WERI-Rb-1 (cell line): Measurements from ENCODE around the gene ANTKMT.
"Not testable (repeated sequence)": the region's sequence is repeated elsewhere in the genome, so short reads cannot be mapped to it uniquely, and the experiment has no call there.

Experiments used
- DNase-seq: peaks from one replicate; pipeline ENCODE4 v3.0.0-alpha.2; 2020
- H3K27ac ChIP-seq: fragments of 250-450 bp; sonication (Bioruptor Pico); 2 replicates; pipeline ENCODE4 v1.5.1; 2020; ENCODE audit warnings: mild to moderate bottlenecking, moderate library complexity
- H3K27me3 ChIP-seq: fragments of 250-450 bp; sonication (Bioruptor Pico); 2 replicates; pipeline ENCODE4 v1.5.1; 2021; ENCODE audit warnings: mild to moderate bottlenecking, low read depth, moderate library complexity; ENCODE audit not compliant: insufficient read depth, severe bottlenecking
- H3K36me3 ChIP-seq: fragments of 250-450 bp; sonication (Bioruptor Pico); 2 replicates; pipeline ENCODE4 v1.5.1; 2020; ENCODE audit warnings: mild to moderate bottlenecking, moderate library complexity
- H3K4me3 ChIP-seq: 2 replicates; pipeline ENCODE4 v1.5.1; 2011; ENCODE audit warnings: low read depth, mild to moderate bottlenecking, control low read depth, low read length
- H3K9me3 ChIP-seq: fragments of 250-450 bp; sonication (Bioruptor Pico); 2 replicates; pipeline ENCODE4 v1.5.1; 2021; ENCODE audit warnings: mild to moderate bottlenecking, moderate library complexity; ENCODE audit not compliant: severe bottlenecking
- CTCF ChIP-seq: IDR thresholded peaks from 2 replicates; pipeline ENCODE4 v1.5.1; 2011; ENCODE audit warnings: low read depth, mild to moderate bottlenecking, control low read depth, inconsistent platforms, low read length

The ANTKMT gene

GRCh38 chr16:752007-752312 lies 31.0 kb downstream of the ANTKMT start:
- Histone ChIP-seq H3K4me3 (peak overlapping the region; percentile 50), H3K36me3 (no peaks in the 10 kb centered on the region), H3K27ac (peak overlapping the region; percentile 83), H3K9me3 (no peaks in the 10 kb centered on the region), H3K27me3 (no peaks in the 10 kb centered on the region)
- TF ChIP-seq CTCF = no peak
- no peak for DNase-seq

GRCh38 chr16:754121-754607 lies 33.2 kb downstream of the ANTKMT start:
- not testable (repeated sequence) for H3K36me3 ChIP-seq, H3K4me3 ChIP-seq, H3K27me3 ChIP-seq, H3K27ac ChIP-seq, H3K9me3 ChIP-seq, DNase-seq

- Histone ChIP-seq H3K27ac (no peak overlapping the region), H3K27me3 (no peaks in the 10 kb centered on the region), H3K9me3 (no peaks in the 10 kb centered on the region), H3K4me3 (no peak overlapping the region), H3K36me3 (no peaks in the 10 kb centered on the region)
- DNase-seq = no peak
- no peak for TF ChIP-seq CTCF
Observed at GRCh38 chr16:754656-755055, 33.7 kb downstream of the ANTKMT start.

- no peak for TF ChIP-seq CTCF
- H3K27me3 ChIP-seq = no peaks in the 10 kb centered on the region
Observed at GRCh38 chr16:756428-756827, 35.5 kb downstream of the ANTKMT start.

DNA sequence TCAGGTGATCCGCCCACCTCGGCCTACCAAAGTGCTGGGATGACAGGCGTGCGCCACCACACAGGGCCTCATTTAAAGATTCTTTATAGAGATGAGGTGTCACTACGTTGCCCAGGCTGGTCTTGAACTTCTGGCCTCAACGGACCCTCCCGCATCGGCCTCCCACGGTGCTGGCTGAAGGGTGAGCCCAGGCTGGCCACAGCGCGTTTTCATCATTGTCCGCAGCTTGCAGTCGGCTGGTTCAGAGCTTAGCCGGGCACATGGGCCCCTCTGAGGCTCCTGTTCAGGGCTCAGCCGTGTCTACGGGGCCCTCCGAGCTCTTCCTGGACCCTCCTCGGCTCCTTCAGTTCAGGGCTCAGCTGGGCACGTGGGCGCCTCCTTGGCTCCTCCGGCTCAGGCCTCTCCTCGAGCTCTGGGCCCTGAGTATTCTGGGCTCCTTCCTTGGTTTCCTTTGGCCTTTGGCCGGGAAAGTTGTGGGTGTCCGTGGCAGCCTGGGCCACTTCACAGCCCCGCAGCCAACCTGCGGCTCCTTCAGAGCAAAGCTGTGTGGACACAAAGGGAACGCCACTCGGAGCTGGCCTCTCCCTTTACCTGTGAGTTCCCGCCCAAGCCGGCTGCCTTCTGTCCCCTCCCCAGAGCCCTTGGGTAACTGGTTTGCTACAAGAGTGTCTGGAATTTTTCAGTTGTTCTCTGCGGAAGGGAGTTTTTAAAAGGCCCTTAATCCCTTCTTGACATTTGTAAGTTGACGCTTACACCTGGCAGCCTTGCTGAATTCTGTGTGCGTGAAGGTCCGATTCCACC lies 38.4 kb downstream of the ANTKMT start:
- no peak overlapping the region for H3K4me3 ChIP-seq
- H3K36me3 ChIP-seq = no peaks in the 10 kb centered on the region
- no peak for DNase-seq
- no peaks in the 10 kb centered on the region for H3K27me3 ChIP-seq
- no peak for TF ChIP-seq CTCF
- H3K27ac ChIP-seq = no peak overlapping the region; the same call in 1 of the 2 replicates
- no peaks in the 10 kb centered on the region for H3K9me3 ChIP-seq

More at GRCh38 chr16:756428-756827, 35.5 kb downstream of the ANTKMT start:
- Histone ChIP-seq H3K9me3 (no peaks in the 10 kb centered on the region), H3K36me3 (no peaks in the 10 kb centered on the region), H3K4me3 (no peak overlapping the region), H3K27ac (no peak overlapping the region)
- DNase-seq = no peak

DNA sequence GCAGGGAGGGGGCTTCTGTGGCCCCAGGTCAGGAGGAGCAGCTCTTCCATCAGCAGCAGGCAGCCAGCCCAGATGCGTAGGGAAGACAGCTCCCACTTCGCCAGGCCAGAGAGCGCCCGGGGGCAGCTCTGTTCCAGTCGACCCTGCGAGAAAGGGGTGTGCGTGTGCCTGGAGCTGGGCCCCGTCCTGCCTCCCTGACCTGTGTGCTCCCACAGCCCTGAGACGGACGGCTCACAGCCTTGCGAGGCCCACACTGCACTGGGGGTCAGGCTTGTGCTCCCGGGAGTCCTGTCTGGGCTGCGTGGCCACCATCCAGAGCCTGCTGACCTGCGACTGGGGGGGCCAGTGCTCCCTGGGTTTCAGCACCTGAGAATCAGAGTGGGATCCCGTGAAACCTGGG lies 39.1 kb downstream of the ANTKMT start:
- no peak overlapping the region for H3K27ac ChIP-seq
- no peaks in the 10 kb centered on the region for H3K27me3 ChIP-seq
- no peak for DNase-seq
- H3K36me3 ChIP-seq = no peaks in the 10 kb centered on the region
- H3K4me3 ChIP-seq = no peak overlapping the region
- H3K9me3 ChIP-seq = no peaks in the 10 kb centered on the region
- TF ChIP-seq CTCF = no peak
